Measurements from ENCODE around the gene KCNJ4. TPM values are rescaled to one million over a fixed set of nuclear protein-coding genes. Genes with fewer than 3 reads are reported as not detected.

Gene KCNJ4
- total RNA-seq, 4 donors from 2014 or later: 0.63 to 1.6 (median 1.1) TPM

DNA sequence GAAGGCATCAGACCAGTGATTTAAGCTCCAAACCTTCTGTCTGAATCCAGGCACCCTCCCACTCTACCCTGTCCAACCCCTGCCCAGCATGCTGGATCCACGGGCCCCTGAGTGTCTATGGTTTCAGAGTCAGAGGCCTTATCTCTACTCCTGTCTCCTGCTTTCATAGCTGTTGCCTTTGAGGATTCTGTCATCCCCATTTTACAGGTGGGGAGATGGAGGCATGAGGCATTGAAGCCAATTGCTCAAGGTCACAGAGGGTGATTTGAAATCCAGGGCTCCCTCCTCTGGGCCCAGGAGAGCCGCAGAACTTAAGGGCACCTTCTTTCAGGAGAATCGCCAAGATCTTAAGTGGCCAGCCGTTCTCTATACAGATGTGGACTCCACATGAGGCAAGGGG lies 3.1 kb downstream of the KCNJ4 start:
- no peaks in the 10 kb centered on the region for H3K36me3 ChIP-seq
- 85 to 86% methylated on average over 3 to 4 of the region's 4 CpGs for WGBS, 2 donors
- H3K27me3 ChIP-seq: peaks cover 5 to 64% of the 10 kb centered on the region in 2 donors
- H3K9me3 ChIP-seq: no peaks in the 10 kb centered on the region
- no peak for DNase-seq (ENCODE audit: low spot score in 2 of 2)
- H3K27ac ChIP-seq: no peak overlapping the region
- H3K4me3 ChIP-seq: no peak overlapping the region
- peaks cover 0 to 29% (median 6%) of the 10 kb centered on the region in 4 donors for H3K4me1 ChIP-seq
- TF ChIP-seq, protein P1, sequence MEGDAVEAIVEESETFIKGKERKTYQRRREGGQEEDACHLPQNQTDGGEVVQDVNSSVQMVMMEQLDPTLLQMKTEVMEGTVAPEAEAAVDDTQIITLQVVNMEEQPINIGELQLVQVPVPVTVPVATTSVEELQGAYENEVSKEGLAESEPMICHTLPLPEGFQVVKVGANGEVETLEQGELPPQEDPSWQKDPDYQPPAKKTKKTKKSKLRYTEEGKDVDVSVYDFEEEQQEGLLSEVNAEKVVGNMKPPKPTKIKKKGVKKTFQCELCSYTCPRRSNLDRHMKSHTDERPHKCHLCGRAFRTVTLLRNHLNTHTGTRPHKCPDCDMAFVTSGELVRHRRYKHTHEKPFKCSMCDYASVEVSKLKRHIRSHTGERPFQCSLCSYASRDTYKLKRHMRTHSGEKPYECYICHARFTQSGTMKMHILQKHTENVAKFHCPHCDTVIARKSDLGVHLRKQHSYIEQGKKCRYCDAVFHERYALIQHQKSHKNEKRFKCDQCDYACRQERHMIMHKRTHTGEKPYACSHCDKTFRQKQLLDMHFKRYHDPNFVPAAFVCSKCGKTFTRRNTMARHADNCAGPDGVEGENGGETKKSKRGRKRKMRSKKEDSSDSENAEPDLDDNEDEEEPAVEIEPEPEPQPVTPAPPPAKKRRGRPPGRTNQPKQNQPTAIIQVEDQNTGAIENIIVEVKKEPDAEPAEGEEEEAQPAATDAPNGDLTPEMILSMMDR (IDR thresholded peaks at IDR 0.05): no peak
- TF ChIP-seq EP300 (IDR thresholded peaks at IDR 0.05) (no peak), POLR2A (IDR thresholded peaks at IDR 0.05) (no peak)

DNA sequence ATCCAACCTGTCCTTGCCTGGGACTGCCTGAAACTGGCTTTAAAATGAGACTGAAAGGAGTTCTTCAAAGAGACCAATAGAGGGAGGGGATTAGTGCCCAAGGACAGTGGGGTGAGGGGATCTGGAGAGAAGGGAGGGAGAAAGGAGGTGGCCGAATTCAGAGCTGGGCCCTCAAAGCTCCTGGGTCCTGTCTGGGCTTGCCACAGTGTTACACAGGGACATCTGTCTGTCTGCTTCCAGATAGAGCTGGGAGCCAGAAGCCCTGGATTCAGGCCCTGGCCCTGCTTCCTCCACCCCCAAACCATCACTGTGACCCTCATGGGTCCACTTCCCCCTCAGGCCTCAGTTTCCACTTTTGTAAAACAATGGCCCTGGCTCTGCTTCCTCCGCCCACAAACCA lies 3.6 kb downstream of the KCNJ4 start:
- no peak for DNase-seq (ENCODE audit: low spot score in 2 of 2)
- 79 to 96% methylated on average over 2 of the region's 2 CpGs for WGBS, 2 donors
- TF ChIP-seq EP300 (IDR thresholded peaks at IDR 0.05) (no peak), POLR2A (IDR thresholded peaks at IDR 0.05) (no peak)
- TF ChIP-seq, protein P1 (IDR thresholded peaks at IDR 0.05): no peak
- Histone ChIP-seq H3K4me3 (no peak overlapping the region), H3K27me3 (peaks cover 5 to 64% of the 10 kb centered on the region in 2 donors), H3K9me3 (no peaks in the 10 kb centered on the region), H3K4me1 (peaks cover 0 to 25% (median 6%) of the 10 kb centered on the region in 4 donors), H3K36me3 (no peaks in the 10 kb centered on the region), H3K27ac (no peak overlapping the region)

DNA sequence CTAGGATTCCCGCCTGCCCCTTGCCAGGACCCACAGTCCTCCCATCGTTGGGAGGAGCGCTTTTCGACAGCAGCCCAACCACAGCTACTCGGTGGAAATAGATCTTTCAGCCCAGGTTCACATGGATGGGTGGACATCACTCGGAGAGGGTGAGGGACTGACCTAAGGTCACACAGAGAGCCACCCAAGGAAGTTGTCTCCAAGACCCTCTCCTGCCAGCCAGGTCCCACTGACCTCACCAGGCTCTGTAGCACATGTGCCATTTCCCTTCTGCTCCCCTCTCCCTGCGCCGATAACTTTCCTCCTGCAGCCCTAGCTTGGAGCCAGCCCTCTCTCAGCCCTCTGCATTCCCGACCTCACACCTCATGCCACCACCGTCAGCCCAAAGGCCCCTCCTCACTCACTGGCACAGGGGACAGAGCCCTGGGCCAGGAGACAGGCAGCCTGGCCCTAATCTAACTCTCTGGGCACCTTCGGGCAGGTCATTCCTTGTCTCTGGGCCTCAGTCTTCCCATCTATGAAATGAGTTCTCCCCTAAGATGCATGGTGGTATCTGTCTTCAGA lies 4.7 kb downstream of the KCNJ4 start:
- Histone ChIP-seq H3K4me1 (peaks cover 0 to 14% (median 3%) of the 10 kb centered on the region in 4 donors), H3K4me3 (no peak overlapping the region), H3K27ac (no peak overlapping the region), H3K27me3 (peaks cover 5 to 64% of the 10 kb centered on the region in 2 donors), H3K36me3 (no peaks in the 10 kb centered on the region), H3K9me3 (no peaks in the 10 kb centered on the region)
- DNase-seq (ENCODE audit: low spot score in 2 of 2): no peak
- WGBS, 2 donors: 42 to 57% methylated on average over 11 of the region's 11 CpGs
- TF ChIP-seq EP300 (IDR thresholded peaks at IDR 0.05): no peak
- TF ChIP-seq POLR2A (IDR thresholded peaks at IDR 0.05): no peak
- TF ChIP-seq, protein P1 (IDR thresholded peaks at IDR 0.05): no peak

DNA sequence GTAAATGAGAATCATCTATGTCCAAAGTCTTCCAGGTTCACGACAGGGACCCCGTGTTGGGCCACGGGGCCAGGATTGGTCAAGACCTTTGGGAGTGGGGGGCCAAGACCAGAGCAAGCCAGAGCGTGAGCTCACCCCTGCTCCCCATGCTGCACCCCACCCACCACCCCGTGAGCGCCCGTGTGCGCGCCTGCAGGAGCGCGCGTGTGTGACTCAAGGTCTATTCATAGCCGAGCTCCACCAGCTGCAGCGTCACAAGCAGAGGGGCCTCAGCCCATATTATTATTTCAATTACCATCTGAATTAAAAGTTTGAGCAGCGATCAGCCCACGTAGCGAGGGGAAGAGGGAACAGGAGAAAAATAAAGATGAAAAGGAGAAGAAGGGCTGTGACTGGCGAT lies 5.2 kb downstream of the KCNJ4 start:
- no peak for TF ChIP-seq POLR2A (IDR thresholded peaks at IDR 0.05)
- peaks cover 0 to 12% (median 3%) of the 10 kb centered on the region in 4 donors for H3K4me1 ChIP-seq
- 67 to 69% methylated on average over 18 of the region's 18 CpGs for WGBS, 2 donors
- H3K27ac ChIP-seq: no peak overlapping the region
- H3K9me3 ChIP-seq: no peaks in the 10 kb centered on the region
- H3K36me3 ChIP-seq: no peaks in the 10 kb centered on the region
- DNase-seq (ENCODE audit: low spot score in 2 of 2): no peak
- H3K4me3 ChIP-seq: no peak overlapping the region
- peaks cover 4 to 65% of the 10 kb centered on the region in 2 donors for H3K27me3 ChIP-seq

DNA sequence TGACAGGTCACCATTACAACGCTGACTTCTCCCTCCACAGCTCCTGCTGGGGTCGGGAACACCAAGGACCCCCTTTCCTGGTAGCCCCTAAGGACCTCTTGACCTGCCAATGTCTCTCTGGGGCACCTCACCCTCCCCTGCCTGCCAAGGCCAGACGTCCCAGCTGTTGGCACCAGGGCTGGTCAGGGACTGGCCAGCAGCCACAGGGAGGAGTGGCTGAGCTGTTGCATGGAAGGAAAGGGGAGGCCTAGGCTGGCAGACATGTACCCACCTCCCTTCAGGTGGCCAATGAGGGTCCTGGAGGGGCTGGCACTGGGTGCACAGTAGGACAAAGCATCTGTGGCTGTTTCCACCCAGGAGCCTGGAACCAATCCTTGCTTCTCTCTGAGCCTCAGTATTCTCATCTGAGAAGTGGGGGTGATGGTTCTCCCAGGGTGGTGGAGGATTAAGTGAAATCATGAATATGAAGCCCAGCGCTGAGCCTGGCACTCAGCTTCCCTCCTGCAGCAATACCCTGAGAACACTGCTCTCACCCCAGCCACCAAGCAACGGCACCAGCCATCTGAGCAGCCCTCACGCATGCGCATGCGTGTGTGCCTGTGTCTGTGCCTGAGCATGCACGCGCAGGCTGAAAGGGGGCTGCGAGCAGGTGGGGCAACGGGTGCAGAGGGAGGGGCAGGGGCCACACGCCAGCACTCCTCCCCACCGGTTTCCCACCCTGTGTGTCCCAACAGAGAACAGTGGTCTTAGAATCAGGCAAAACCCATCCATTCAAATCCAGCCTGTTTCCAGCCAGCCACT lies 5.9 kb downstream of the KCNJ4 start:
- DNase-seq (ENCODE audit: low spot score in 2 of 2): no peak
- Histone ChIP-seq H3K4me1 (peaks cover 0 to 6% (median 0%) of the 10 kb centered on the region in 4 donors), H3K36me3 (no peaks in the 10 kb centered on the region), H3K9me3 (no peaks in the 10 kb centered on the region), H3K27ac (no peak overlapping the region), H3K27me3 (peaks cover 2 to 66% of the 10 kb centered on the region in 2 donors), H3K4me3 (no peak overlapping the region)
- TF ChIP-seq POLR2A (IDR thresholded peaks at IDR 0.05): no peak
- TF ChIP-seq, protein P1 (IDR thresholded peaks at IDR 0.05): no peak
- WGBS, 2 donors: 75 to 76% methylated on average over 14 of the region's 14 CpGs

Data from tibial nerve (tissue), 4 donors.